K562 (cell line): ENCODE data around the gene SGO1. TPM values are rescaled to one million over a fixed set of nuclear protein-coding genes. Genes with fewer than 3 reads are reported as not detected.
A peak's percentile ranks its signal among the peaks of the same experiment; 100 is the strongest.

Source experiments
- ATAC-seq: fragments of 200-7000 bp; cut with Tn5 transposase; 3 replicates; pipeline ENCODE4 v1.9.1; 2020; ENCODE audit warnings: moderate library complexity
- BruUV-seq: library from RNA; stranded (reverse); fragments of 400-500 nt; replicated peaks from 2 replicates; lab custom pipeline; 2021; lab: Mats Ljungman, UMichigan
- CTCF ChIA-PET: fragments of 300-600 bp; formaldehyde crosslinking; extraction: SDS; loops from one replicate; lab custom pipeline; 2021; ENCODE audit warnings: low intra/inter-chr PET ratio; lab: Yijun Ruan, JAX
- POLR2A ChIA-PET: fragments of 300-600, 350-650 bp; sonication (Branson Sonifier 250); formaldehyde crosslinking; extraction: SDS; loops from one replicate; lab custom pipeline; 2021; ENCODE audit warnings: antibody characterized with exemption, inconsistent platforms; lab: Yijun Ruan, JAX
- DNase-seq, 4 experiments: peaks; one replicate each; pipeline versions ENCODE4 v3.0.0 to v3.0.0-alpha.2; 2011 to 2018; ENCODE audit warnings: low spot score in 3 of 4, mixed read lengths in 3 of 4; ENCODE audit errors: extremely low read depth in 1 of 4
- FAIRE-seq: peaks from 2 replicates; lab custom pipeline; 2011; peaks lifted over from hg19 to GRCh38; lab: Jason Lieb, UNC
- H2AFZ ChIP-seq: 2 replicates; pipeline ENCODE4 v1.6.0; 2011; ENCODE audit warnings: low read depth, low read length, control low read depth, inconsistent platforms
- H3K27ac ChIP-seq: fragments of 200-600 bp; 3 replicates; pipeline ENCODE4 v1.8.0; 2011; ENCODE audit warnings: low read depth, mild to moderate bottlenecking, control low read depth, inconsistent platforms, low read length, moderate library complexity, mixed read lengths; ENCODE audit errors: extremely low read depth
- H3K27me3 ChIP-seq, 2 experiments: fragments of 300-600 bp in 1 of 2; 2 replicates in 1 of 2; 3 replicates in 1 of 2; pipeline versions ENCODE4 v1.6.0 to v1.8.0; 2011; ENCODE audit warnings: inconsistent platforms in 2 of 2, low read length in 2 of 2, mild to moderate bottlenecking in 1 of 2, mixed read lengths in 1 of 2, moderate library complexity in 1 of 2; ENCODE audit not compliant: control insufficient read depth in 2 of 2, insufficient read depth in 2 of 2
- H3K36me3 ChIP-seq: fragments of 300-600 bp; 3 replicates; pipeline ENCODE4 v1.8.0; 2011; ENCODE audit warnings: mild to moderate bottlenecking, low read length, inconsistent platforms; ENCODE audit not compliant: control insufficient read depth, insufficient read depth
- H3K4me1 ChIP-seq, 2 experiments: fragments of 200-600 bp in 1 of 2; replicated peaks in 1 of 2; 2 replicates in 1 of 2; 3 replicates in 1 of 2; pipeline versions ENCODE4 v1.5.1 to v1.8.0; 2011; ENCODE audit warnings: inconsistent platforms in 2 of 2, low read length in 2 of 2, mild to moderate bottlenecking in 1 of 2, mixed read lengths in 1 of 2, moderate library complexity in 1 of 2; ENCODE audit not compliant: control insufficient read depth in 2 of 2, insufficient read depth in 2 of 2
- H3K4me2 ChIP-seq: 2 replicates; pipeline ENCODE4 v1.6.1; 2011; ENCODE audit warnings: low read length, control low read depth, inconsistent platforms, mixed read lengths; ENCODE audit not compliant: insufficient read depth
- H3K4me3 ChIP-seq: fragments of 200-600 bp; sonication (generic), shearing (Covaris generic); 2 replicates; pipeline ENCODE4 v1.5.1; 2016; ENCODE audit warnings: control low read depth, inconsistent platforms
- H3K79me2 ChIP-seq: fragments of 200-600 bp; 3 replicates; pipeline ENCODE4 v1.8.0; 2011; ENCODE audit warnings: low read length, inconsistent platforms; ENCODE audit not compliant: control insufficient read depth, insufficient read depth
- H3K9ac ChIP-seq, 2 experiments: 2 replicates each; pipeline versions ENCODE4 v1.6.0 to v1.6.1; 2011; ENCODE audit warnings: low read depth in 2 of 2, low read length in 2 of 2, control low read depth in 1 of 2, inconsistent platforms in 1 of 2, mild to moderate bottlenecking in 1 of 2, mixed read lengths in 1 of 2; ENCODE audit not compliant: insufficient read depth in 1 of 2
- H3K9me1 ChIP-seq: one replicate; pipeline ENCODE4 v1.6.0; 2011; ENCODE audit warnings: inconsistent platforms, mild to moderate bottlenecking, low read length, moderate library complexity; ENCODE audit not compliant: control insufficient read depth, insufficient read depth
- H3K9me3 ChIP-seq: replicated peaks from 2 replicates; pipeline ENCODE4 v1.5.1; 2011; ENCODE audit warnings: low read depth, low read length, inconsistent platforms; ENCODE audit not compliant: control insufficient read depth, insufficient read depth
- H4K20me1 ChIP-seq: replicated peaks from 2 replicates; pipeline ENCODE4 v1.6.1; 2011; ENCODE audit warnings: low read length, inconsistent platforms, mixed read lengths; ENCODE audit not compliant: control insufficient read depth, insufficient read depth
- KDM1A ChIP-seq, 2 experiments: fragments of 450-650 bp; IDR thresholded peaks; 2 replicates each; pipeline ENCODE4 v1.6.1; 2016; ENCODE audit warnings: mild to moderate bottlenecking in 2 of 2
- ZBTB40 ChIP-seq, 2 experiments: fragments of 450-650 bp in 1 of 2; sonication (generic) in 1 of 2; formaldehyde crosslinking in 1 of 2; IDR thresholded peaks; 2 replicates each; pipeline versions ENCODE4 v1.7.1 to v1.9.0; 2016 to 2022; ENCODE audit warnings: inconsistent platforms in 1 of 2, mild to moderate bottlenecking in 1 of 2, missing genetic modification reagents in 1 of 2
- ZNF121 ChIP-seq: sonication (generic); formaldehyde crosslinking; conservative IDR thresholded peaks from 2 replicates; pipeline ENCODE4 v1.8.0; 2022; ENCODE audit warnings: missing genetic modification reagents
- WGBS: fragments of 100-300 bp; shearing (Covaris generic); methylation state at CpG from one replicate; pipeline ENCODE4 v1.1.6; 2016; ENCODE audit warnings: low coverage, mixed read lengths; ENCODE audit not compliant: insufficient coverage; ENCODE audit errors: missing lambda C conversion rate; 5-methylcytosine and 5-hydroxymethylcytosine counted together
- in situ Hi-C: fragments of 300-500 bp; cut with MboI; formaldehyde crosslinking; loops from 4 replicates; pipeline ENCODE4 v1.15.0; 2018; ENCODE audit warnings: inconsistent platforms, mixed read lengths
- intact Hi-C: fragments of 100-400 bp; cut with micrococcal nuclease; formaldehyde crosslinking; loops from 2 replicates; pipeline ENCODE4 v1.14.2; 2022
- polyA plus RNA-seq, 8 experiments: library from polyadenylated mRNA; depleted of rRNA in 4 of 8; stranded (reverse) in 5 of 8; unstranded in 3 of 8; fragments of >200 nt; fragmentation: Nextera tagmentation in 2 of 8; fragmentation: Illumina TruSeq in 1 of 8; extraction: Ambion mirVana in 2 of 8; extraction: Trizol in 1 of 8; gene quantifications; 2 replicates each; pipeline versions ENCODE4 v1.2.1 to v1.2.3, GENCODE V29; 2011 to 2014; ENCODE audit warnings: inconsistent platforms in 1 of 8, missing spikeins in 1 of 8
- total RNA-seq, 7 experiments: library from RNA; depleted of rRNA in 6 of 7; stranded (reverse); fragments of >200 nt in 6 of 7; fragmentation: Illumina TruSeq in 2 of 7; extraction: Trizol in 2 of 7; gene quantifications; 2 replicates each; pipeline versions ENCODE4 v1.2.1 to v1.2.3, GENCODE V29; 2011 to 2021; ENCODE audit warnings: low replicate concordance in 1 of 7

Gene SGO1
- total and polyA plus RNA-seq, 9 of the 15 experiments (the other 6 are each of a cell fraction or from before 2014, with no cell fraction given), result 13.7 to 57.3 (median 28.2) TPM

GRCh38 chr3:20123131-20123652, 62.8 kb downstream of the SGO1 start:
- FAIRE-seq (no peak), DNase-seq (no peak), ATAC-seq (no peak)
- no peak overlapping the region for H3K9ac ChIP-seq
- no peak overlapping the region for H2AFZ ChIP-seq
- H3K4me3 ChIP-seq, result no peak overlapping the region
- H4K20me1 ChIP-seq, result no peaks in the 10 kb centered on the region
- no peaks in the 10 kb centered on the region for H3K27me3 ChIP-seq
- WGBS, result 69% methylated on average over 2 of the region's 2 CpGs
- H3K9me3 ChIP-seq, result no peaks in the 10 kb centered on the region
- intact Hi-C loops (no loop called here), in situ Hi-C loops (no loop called here)
- H3K4me1 ChIP-seq, result no peaks in the 10 kb centered on the region
- ChIA-PET CTCF (no interaction called here), POLR2A (interaction anchor here (2.5 kb wide), 1 partner anchor 11 kb away, joined by 7 read pairs; no protein-coding TSS in a partner anchor)
- TF ChIP-seq ZNF121 (CRISPR knock-in tag) (no peak), ZBTB40 (IDR thresholded peaks at IDR 0.05) (peak; percentile 90), ZBTB40 (CRISPR knock-in tag; IDR thresholded peaks at IDR 0.05) (no peak), KDM1A (IDR thresholded peaks at IDR 0.05) (no peak)
- no peak overlapping the region for H3K4me2 ChIP-seq
- peaks cover 25% of the 10 kb centered on the region for H3K36me3 ChIP-seq
- H3K79me2 ChIP-seq, result no peaks in the 10 kb centered on the region
- no peak overlapping the region for H3K27ac ChIP-seq
- no peaks in the 10 kb centered on the region for H3K9me1 ChIP-seq
- BruUV-seq, result no TSS peak
